HG03558 (cell line): Measurements from ENCODE around the gene SPDYE2.
"Not testable (repeated sequence)": the region's sequence is repeated elsewhere in the genome, so short reads cannot be mapped to it uniquely, and the experiment has no call there.

Experiments used
- ATAC-seq: cut with Tn5 transposase; IDR thresholded peaks from one replicate; pipeline ENCODE4 v1.9.1; 2021; ENCODE audit warnings: moderate number of reproducible peaks; ENCODE audit not compliant: unreplicated experiment; ENCODE audit errors: extremely low read depth

SPDYE2 gene

GRCh38 chr7:102596036-102596435, 45.0 kb downstream of the SPDYE2 start:
- ATAC-seq, result not testable (repeated sequence)

- not testable (repeated sequence) for ATAC-seq
Measured at GRCh38 chr7:102599699-102600098, 48.7 kb downstream of the SPDYE2 start.

GRCh38 chr7:102602317-102602716, 51.3 kb downstream of the SPDYE2 start:
- not testable (repeated sequence) for ATAC-seq

GRCh38 chr7:102604431-102605145, 53.6 kb downstream of the SPDYE2 start:
- not testable (repeated sequence) for ATAC-seq

GRCh38 chr7:102606848-102607247, 55.8 kb downstream of the SPDYE2 start:
- not testable (repeated sequence) for ATAC-seq

GRCh38 chr7:102609734-102610133, 58.7 kb downstream of the SPDYE2 start:
- not testable (repeated sequence) for ATAC-seq

GRCh38 chr7:102610441-102610840, 59.4 kb downstream of the SPDYE2 start:
- ATAC-seq, result not testable (repeated sequence)

GRCh38 chr7:102611013-102611674, 60.1 kb downstream of the SPDYE2 start:
- not testable (repeated sequence) for ATAC-seq

- not testable (repeated sequence) for ATAC-seq
Measured at GRCh38 chr7:102611675-102612325, 60.8 kb downstream of the SPDYE2 start.
